DMS 273 (cell line): ENCODE results near the gene CKAP4.

Experiments
- DNase-seq: peaks from one replicate; lab custom pipeline; 2025; ENCODE audit not compliant: unreplicated experiment; lab: John Stamatoyannopoulos, UW

Gene CKAP4

DNA sequence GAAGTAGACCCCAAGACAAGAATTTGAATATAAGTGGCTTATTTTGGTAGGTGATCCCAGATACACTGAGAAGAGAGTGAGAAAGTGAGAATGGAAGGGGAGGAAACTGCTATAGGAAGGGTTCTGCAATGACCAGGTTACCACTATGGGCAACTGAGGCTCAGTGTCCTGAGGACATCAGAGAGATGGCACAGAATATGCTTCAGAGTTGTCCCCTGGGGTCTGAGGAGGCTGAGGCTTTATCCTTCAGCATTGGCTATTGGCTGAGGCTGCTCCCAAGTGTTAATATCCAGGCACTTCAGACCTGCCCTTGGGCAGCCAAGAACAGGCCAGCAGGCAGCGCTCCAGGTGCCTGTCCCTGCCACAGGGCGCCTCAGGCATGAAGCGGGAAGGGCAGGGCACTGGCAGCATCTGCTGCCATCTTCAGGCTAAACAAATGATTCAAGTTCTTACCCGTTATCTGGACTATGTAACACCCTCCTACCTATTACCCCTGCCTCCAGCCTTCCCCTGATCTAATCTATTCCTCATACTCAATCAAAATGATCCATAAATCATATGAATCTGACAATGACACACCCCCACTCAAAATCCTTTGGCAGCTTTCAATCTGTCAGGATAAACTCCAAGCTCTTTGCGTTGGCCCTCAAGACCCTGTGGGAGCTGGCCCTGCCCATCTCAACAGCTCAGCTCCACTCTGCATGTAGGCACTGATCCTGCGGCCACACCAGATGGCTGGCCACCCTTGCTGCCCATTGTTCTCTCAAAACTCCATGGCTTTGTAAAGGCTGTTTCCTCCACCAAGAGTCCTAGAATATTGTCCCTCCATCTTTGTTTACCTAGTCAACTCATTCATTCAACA is 42.4 kb downstream of the CKAP4 start:
- peak; percentile 69 for DNase-seq

DNA sequence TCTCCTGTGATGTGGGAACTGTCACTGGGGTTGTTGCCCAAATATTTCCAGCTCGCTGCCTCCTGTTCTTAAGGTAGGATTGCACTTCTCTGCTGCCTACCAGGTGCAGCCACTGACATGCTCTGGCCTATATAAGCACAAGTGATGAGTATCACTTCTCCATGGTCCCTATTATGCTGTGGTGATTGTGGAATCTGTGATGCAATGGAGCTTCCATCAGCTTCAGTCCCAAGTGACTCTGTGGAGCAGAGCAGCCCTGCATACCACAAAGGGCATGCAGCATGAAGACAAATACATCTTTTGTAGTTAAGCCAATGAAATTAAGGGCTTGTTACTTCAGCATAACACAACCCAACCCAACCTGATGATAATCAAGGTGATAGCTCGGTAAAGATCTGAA is 43.5 kb downstream of the CKAP4 start:
- no peak for DNase-seq

DNA sequence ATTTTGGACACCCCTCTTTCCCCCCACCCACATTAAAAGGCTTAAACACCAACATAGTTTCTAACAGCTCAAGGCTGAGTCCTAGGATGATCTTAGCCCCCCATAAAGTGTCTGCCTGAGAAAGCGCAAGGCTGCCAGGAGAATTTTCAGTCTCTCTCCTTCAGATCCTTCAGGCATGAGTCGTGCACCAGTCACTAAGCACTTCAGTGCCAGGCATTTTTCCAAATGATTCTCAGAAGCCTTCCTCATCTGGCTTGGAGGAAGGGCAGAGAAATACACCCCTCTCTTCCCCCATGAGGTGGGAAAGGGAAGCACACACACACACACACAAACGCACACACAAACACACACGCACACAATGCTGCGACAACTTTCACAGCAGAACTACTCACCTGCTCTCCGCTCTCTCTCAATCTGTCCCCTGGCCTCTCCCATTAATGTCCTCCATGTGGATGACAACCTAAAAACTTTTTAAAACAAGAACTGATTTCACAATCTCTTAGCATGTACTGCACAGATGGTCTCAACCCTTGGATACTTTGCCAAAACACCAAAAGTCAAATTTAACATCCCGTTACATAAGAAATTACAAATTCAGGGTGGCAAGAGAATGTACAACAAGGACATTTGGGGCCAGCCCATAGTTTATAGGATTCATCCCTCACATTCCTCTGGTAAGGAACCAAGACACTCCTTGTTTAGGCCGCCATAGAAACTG is 49.8 kb downstream of the CKAP4 start:
- peak; percentile 13 for DNase-seq

DNA sequence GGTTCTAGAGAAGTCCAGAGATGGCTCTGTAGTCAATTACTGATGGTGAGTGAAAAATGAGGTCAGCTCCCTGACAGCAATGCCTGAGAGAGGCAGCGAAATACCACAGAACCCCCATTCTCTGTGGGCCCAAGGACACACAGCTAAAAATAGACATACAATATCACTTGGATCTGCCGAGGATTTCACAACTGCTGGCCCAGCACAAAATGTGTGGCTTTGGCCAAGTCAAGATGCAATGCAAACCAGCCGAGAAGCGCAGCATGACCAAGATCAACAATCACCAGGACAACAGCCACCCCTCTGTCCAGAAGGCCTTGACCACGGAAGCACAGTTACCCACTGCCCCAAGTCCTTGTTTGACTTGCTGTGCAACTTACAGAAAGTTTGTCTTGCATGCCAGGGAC is 52.2 kb downstream of the CKAP4 start:
- DNase-seq: no peak

DNA sequence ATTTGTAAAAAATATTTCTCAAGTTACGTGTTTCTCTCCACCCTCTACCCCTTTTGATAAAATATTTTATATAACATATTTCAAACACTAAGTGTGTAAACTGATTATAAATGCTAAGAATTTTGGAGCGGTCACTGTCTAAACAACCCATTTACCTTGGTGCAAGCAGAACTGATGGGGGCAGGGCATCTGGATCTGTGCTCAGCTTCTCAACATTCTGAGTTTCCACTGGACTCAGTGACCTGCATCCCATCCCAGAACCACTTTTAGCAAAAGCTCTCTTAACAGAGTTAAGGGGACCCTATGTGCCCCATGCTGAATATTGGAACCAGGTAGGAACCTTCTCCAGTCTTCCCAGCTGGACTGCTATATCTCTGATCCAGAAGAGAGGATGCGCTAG is 53.5 kb downstream of the CKAP4 start:
- DNase-seq: no peak

DNA sequence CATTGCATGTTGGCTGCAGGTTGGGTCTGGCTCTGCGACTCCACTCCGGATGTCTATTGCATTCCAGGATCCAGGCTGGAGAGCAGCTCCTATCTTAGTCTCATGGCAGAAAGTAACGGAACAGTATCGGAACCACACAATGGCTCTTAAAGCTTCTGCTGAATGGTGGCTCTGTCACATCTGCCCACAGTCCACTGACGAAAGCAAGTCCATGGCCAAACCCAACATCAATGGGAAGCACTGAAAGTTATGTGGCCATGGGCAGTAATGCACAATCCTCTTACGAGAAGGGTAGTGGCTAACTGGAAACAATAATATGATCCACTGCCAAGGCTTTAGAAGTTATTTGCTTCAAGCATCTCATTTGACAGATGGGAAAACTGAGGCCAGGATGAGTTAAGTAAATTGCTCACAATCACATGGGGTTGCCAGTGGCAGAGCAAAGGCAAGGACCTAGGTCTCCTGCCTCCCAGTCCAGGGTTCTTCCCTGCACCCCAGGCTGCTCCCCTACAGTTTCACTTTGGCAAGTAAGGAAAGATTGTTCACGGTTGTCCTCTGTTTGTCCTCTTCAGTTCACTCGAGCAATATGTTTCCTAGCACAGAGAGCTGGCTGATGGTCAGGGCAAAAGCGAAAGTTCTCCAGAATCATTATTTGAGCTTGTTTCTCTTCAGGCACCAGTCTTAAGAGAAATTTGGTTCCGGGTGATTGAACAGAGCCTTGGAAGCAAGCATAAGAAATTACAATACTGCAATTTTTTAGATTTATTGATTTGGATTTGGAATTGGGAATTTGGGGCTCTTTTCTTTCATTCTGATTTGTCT is 54.2 kb downstream of the CKAP4 start:
- DNase-seq: no peak

DNA sequence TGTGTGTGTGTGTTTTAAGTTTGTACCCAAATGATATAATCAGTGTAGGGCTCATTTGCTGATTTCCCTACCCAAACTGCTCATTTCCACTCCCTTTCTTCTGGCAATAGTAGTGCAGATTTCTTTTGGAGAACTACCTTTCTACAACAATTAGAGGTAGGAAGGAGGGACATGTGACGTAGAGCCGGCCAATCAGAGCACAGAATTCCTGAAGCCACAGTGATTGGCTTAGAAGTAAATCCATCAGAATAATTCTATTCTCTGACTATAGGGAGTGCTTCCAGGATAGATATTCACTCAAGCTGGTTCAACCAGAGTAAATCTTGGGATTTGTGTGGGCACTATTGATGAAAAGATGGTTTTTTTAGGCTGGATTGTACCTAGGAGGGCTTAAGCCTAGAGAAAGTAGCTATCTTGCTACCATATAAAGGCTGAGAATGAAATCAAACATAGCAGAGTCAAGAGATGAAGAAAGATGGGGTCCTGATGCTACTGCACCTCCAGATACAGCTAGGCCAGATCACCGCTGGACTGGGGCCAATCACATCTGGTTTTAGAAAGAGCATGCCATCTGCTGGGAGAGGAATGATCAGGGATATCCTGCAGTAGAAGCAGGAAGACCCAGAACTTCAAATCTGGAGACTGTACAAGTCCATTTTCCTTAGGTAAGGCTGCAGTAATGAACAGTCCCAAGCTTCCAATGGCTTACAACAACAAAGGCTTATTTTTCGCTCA is 55.0 kb downstream of the CKAP4 start:
- DNase-seq: peak; percentile 58

DNA sequence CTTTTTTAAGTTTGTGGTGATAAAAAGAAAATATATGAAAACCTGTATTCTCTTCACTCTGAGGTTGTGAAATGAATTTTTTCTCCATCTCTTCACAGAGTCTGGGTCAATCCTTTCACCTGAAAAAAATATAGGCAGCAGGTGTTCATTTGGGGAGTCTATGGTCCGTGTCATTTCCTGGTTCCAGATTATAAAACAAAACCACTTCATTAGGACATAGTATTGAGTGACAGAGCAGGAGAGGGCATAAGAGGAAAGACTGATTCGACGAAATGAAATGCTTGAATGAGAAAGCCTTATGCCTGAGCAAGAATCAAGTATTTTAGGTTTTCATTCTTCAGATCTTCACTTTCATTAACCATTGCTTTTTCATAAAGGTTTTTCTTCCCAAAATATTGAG is 57.2 kb downstream of the CKAP4 start:
- DNase-seq: no peak

DNA sequence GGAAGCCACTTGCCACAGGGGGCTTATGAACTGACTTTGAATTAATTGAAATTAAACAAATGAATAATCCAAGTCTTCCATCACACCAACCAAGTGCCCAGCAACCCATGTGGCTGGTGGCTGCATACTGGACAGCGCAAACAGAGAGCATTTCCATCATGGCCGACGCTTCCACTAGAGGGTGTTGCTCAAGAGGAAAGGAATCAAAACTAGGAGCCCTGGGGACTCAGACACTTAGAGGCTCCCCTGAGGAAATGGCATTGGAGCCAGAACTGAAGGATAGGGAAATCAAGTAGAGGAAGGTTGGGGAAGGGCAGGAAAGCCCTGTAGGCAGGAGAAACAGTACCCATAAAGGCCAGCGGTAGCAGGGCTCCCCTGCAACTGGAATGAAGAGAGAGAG is 58.5 kb downstream of the CKAP4 start:
- DNase-seq: peak; percentile 8

DNA sequence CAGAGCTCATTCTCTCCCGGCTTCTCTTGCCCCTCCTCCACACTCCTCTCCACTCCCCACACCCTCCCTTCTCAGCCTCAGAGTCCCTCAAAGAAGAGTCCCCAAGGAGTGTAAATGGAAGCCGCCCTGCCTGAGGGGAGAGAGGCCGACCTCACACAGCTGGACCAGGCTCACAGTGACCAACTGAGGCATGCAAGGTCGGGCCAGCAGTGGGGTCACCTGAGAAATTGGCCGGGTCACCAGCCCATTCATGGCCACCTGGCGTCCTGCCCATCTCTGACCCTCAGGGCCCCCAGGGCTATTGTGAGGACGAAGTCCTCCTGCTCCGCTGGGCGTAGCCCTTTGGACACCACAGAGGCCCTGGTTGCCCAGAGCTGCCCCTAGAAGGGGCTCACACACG is 59.6 kb downstream of the CKAP4 start:
- DNase-seq: no peak
